Gastroesophageal sphincter (tissue), 4 donors: ENCODE results near the gene KCNK18. TPM values are rescaled to one million over a fixed set of nuclear protein-coding genes. Genes with fewer than 3 reads are reported as not detected.

Experiments used
- ATAC-seq: fragments of 150-250 bp; one replicate; pipeline ENCODE4 v1.9.1; 2016; ENCODE audit warnings: mild to moderate bottlenecking, moderate library complexity
- H3K27ac ChIP-seq, 4 donors: fragments of 200-600 bp; sonication (generic) in 3 of 4; 1 replicate in 3 of 4; 2 replicates in 1 of 4; pipeline ENCODE4 v1.5.1; 2016 to 2019
- H3K27me3 ChIP-seq: fragments of 200-600 bp; sonication (generic); one replicate; pipeline ENCODE4 v1.5.1; 2019
- H3K36me3 ChIP-seq, 2 donors: fragments of 200-600 bp; sonication (generic); one replicate each; pipeline ENCODE4 v1.5.1; 2019; ENCODE audit warnings: control low read depth in 1 of 2
- H3K4me1 ChIP-seq, 3 donors: fragments of 200-600 bp; sonication (generic); 1 replicate in 2 of 3; 2 replicates in 1 of 3; pipeline ENCODE4 v1.5.1; 2016 to 2019; ENCODE audit warnings: control low read depth in 2 of 3
- H3K4me3 ChIP-seq, 2 donors: fragments of 200-600 bp; sonication (generic); one replicate each; pipeline ENCODE4 v1.5.1; 2019; ENCODE audit warnings: mild to moderate bottlenecking in 1 of 2, moderate library complexity in 1 of 2
- H3K9me3 ChIP-seq, 3 donors: fragments of 200-600 bp; sonication (generic); one replicate each; pipeline ENCODE4 v1.5.1; 2017 to 2019; ENCODE audit warnings: control low read depth in 2 of 3
- EP300 ChIP-seq: sonication (generic); formaldehyde crosslinking; IDR thresholded peaks from one replicate; pipeline ENCODE4 v1.6.1; 2017; ENCODE audit warnings: antibody characterized with exemption, mild to moderate bottlenecking
- POLR2A ChIP-seq, 2 donors: fragments of 450-650 bp; IDR thresholded peaks; one replicate each; pipeline ENCODE4 v1.6.1; 2017; ENCODE audit warnings: antibody characterized with exemption in 2 of 2, mild to moderate bottlenecking in 2 of 2, moderate library complexity in 1 of 2
- POLR2AphosphoS5 ChIP-seq: sonication (generic); formaldehyde crosslinking; IDR thresholded peaks from one replicate; pipeline ENCODE4 v1.6.1; 2017; ENCODE audit warnings: antibody characterized with exemption
- WGBS, 2 donors: methylation state at CpG; one replicate each; pipeline ENCODE4 v1.1.5; 2018; ENCODE audit warnings: low coverage in 1 of 2; 5-methylcytosine and 5-hydroxymethylcytosine counted together
- total RNA-seq, 4 donors: library from RNA; depleted of rRNA; stranded (reverse); fragments of >200 nt; gene quantifications; one replicate each; pipeline ENCODE4 v1.1.0, GENCODE V29; 2016
- TF ChIP-seq, protein P1 (sequence below), 4 experiments: fragments of 200-600 bp in 2 of 4; fragments of 450-650 bp in 2 of 4; sonication (generic) in 1 of 4; IDR thresholded peaks; one replicate each; pipeline ENCODE4 v1.5.1; 2017 to 2019; ENCODE audit warnings: antibody characterized with exemption in 4 of 4, mild to moderate bottlenecking in 2 of 4, moderate library complexity in 2 of 4

Gene KCNK18
- total RNA-seq, 4 donors from 2014 or later = not detected

DNA sequence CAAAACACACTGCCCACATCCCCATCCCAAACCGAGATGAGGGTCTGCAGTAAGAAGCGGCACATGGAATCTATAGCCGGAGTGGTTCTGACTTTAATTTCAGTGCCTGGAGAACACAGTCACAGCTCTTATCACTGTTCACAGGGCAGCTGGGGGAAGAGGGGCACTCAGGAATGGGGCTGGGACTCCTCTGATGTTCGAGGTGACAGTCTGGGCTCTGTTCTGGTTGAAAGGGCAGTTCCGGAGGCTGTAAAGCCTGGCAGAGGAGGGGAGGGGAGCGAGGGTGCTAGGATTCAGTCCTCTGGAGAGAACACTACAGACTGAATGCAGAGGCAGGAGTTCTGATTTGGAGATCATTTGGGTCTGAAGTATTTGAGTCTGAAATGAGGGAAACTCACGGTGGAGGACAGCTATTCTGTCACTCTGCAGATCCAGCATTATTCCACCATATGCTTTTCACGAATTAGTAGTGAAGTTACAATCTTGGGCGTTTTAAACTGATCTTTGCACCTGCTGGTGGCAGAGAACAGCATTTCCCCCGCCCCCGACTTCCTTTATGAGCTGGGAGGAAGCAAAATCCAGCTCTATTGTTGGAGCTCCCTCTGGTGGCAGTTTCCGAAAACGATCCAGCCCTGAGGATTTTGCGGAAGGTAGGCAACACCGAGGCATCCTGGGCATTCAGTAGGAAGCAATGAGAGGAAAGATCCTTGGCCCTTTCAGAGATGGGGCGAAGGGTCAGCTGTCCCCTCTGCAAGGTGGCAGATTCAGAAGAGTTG, 22.7 kb upstream of the KCNK18 start:
- peaks cover 0 to 14% (median 7%) of the 10 kb centered on the region in 3 donors for H3K4me1 ChIP-seq
- WGBS, 2 donors = 5% methylated on average over 3 to 7 of the region's 16 CpGs
- H3K36me3 ChIP-seq = no peaks in the 10 kb centered on the region
- no peaks in the 10 kb centered on the region for H3K9me3 ChIP-seq
- H3K4me3 ChIP-seq = peak overlapping the region; percentile 6 to 49
- ATAC-seq = peak; percentile 62
- H3K27me3 ChIP-seq = peaks cover 87% of the 10 kb centered on the region
- no peak overlapping the region for H3K27ac ChIP-seq
- TF ChIP-seq, protein P1, sequence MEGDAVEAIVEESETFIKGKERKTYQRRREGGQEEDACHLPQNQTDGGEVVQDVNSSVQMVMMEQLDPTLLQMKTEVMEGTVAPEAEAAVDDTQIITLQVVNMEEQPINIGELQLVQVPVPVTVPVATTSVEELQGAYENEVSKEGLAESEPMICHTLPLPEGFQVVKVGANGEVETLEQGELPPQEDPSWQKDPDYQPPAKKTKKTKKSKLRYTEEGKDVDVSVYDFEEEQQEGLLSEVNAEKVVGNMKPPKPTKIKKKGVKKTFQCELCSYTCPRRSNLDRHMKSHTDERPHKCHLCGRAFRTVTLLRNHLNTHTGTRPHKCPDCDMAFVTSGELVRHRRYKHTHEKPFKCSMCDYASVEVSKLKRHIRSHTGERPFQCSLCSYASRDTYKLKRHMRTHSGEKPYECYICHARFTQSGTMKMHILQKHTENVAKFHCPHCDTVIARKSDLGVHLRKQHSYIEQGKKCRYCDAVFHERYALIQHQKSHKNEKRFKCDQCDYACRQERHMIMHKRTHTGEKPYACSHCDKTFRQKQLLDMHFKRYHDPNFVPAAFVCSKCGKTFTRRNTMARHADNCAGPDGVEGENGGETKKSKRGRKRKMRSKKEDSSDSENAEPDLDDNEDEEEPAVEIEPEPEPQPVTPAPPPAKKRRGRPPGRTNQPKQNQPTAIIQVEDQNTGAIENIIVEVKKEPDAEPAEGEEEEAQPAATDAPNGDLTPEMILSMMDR (IDR thresholded peaks at IDR 0.05) = peak; percentile 69 to 89 (median 82)
- TF ChIP-seq EP300 = no peak

DNA sequence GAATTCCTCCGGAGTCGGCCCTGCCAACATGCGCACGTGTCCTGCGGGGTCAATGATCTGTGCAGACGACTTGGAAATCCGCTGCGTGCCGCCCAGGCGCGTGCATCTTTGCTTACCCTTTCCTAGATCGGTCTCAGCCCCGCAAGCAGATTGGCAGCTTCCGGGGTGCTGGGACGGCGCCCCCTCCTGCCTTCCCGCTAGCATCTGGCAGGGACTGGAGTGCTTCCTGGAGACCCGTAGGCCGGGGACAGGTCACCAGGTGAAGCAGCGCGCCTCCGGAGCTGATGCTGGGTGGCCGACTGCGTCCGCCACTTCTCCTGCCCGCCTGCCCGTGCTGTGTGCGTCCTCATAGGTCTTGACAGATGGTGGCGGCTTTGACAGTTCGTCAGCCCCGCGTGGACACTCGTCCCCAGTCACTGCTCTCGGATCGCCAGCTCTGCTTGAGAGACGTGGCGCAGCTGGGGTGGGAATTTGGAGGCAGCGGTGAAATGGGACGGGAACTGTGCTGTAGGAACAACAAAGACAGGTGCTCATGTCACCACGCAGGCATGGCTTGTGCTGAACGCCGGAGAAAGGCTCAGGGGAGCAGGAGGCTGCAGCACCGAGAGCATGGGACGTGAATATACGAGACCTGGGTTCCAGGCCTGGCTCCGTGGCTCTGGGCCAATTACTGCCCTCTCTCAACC, 21.9 kb upstream of the KCNK18 start:
- Histone ChIP-seq H3K4me3 (peak overlapping the region; percentile 6 to 49), H3K27me3 (peaks cover 86% of the 10 kb centered on the region)
- WGBS, 2 donors = 0 to 8% methylated on average over 6 to 7 of the region's 46 CpGs

DNA sequence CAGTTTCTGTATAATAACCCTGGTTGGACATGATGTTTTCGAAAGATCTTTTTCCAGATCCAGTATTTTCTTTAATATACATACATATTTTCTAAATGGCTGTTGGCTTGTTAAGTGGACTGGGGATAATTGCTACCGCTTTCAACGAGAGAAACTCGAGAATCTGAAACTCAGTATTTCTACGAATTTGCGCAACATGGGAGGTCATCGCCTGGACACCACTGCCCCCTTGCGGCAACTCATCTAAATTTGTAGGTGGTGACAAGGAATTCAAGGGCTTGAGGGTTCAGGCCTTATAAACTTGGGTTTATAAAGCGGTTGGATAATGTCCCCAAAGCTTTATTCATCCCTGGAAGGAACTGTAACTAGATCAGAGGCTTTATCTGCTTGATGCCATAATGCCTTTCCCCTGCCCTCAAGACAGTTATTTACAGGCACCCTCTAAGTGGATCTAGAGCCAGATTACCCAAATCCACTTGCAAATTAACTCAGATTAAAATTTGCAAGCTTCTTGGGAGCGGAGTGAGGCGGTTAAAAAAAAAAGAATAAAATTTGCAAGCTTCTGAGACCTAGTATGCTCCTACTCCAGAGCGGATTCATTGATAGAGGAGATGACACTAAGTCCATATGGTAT, 21.3 kb upstream of the KCNK18 start:
- peak; percentile 39 for ATAC-seq
- WGBS, 2 donors = 22 to 27% methylated on average over 9 to 11 of the region's 12 CpGs
- Histone ChIP-seq H3K9me3 (no peaks in the 10 kb centered on the region), H3K27ac (no peak overlapping the region), H3K4me1 (peaks cover 0 to 14% (median 7%) of the 10 kb centered on the region in 3 donors), H3K27me3 (peaks cover 86% of the 10 kb centered on the region), H3K4me3 (peak overlapping the region; percentile 6 to 49), H3K36me3 (no peaks in the 10 kb centered on the region)
- TF ChIP-seq EP300 = no peak
- TF ChIP-seq, protein P1 (IDR thresholded peaks at IDR 0.05) = peak; percentile 44 to 76 (median 69)

More for the DNA sequence above, 21.9 kb upstream of the KCNK18 start:
- ATAC-seq = peak; percentile 20
- no peaks in the 10 kb centered on the region for H3K9me3 ChIP-seq
- H3K27ac ChIP-seq = no peak overlapping the region
- TF ChIP-seq EP300 = no peak
- TF ChIP-seq, protein P1 (IDR thresholded peaks at IDR 0.05) = peak in 2 of 4 experiments; percentile 0 to 28
- no peaks in the 10 kb centered on the region for H3K36me3 ChIP-seq
- peaks cover 0 to 14% (median 7%) of the 10 kb centered on the region in 3 donors for H3K4me1 ChIP-seq

DNA sequence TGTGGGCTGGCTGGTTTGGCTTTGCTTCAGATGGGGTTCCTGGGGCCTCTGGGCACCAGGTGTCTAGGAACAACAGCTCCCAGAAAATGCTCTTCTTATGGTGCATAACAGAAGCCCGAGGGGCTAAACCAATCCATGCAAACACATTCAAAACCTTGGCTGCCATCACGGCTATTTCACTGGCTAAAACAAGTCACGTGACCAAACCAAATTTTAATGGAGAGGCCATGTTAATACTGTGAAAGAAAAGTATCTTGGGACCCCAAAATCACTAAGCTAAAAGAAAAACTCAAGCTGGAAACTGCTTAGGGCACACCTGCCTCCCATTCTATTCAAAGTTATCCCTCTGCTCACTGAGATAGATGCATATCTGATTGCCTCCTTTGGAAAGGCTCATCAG, 19.1 kb upstream of the KCNK18 start:
- H3K9me3 ChIP-seq = no peaks in the 10 kb centered on the region
- ATAC-seq = no peak
- 64 to 66% methylated on average over 3 of the region's 3 CpGs for WGBS, 2 donors

More for the DNA sequence above, 19.1 kb upstream of the KCNK18 start:
- no peaks in the 10 kb centered on the region for H3K36me3 ChIP-seq
- H3K4me1 ChIP-seq = peaks cover 0 to 14% (median 7%) of the 10 kb centered on the region in 3 donors
- no peak overlapping the region for H3K27ac ChIP-seq
- peaks cover 80% of the 10 kb centered on the region for H3K27me3 ChIP-seq
- TF ChIP-seq EP300 = no peak
- TF ChIP-seq, protein P1 (IDR thresholded peaks at IDR 0.05) = no peak
- TF ChIP-seq POLR2AphosphoS5 = no peak
- TF ChIP-seq POLR2A (IDR thresholded peaks at IDR 0.05) = no peak
- H3K4me3 ChIP-seq = no peak overlapping the region
